ENCODE results near the gene MCL1.
"Not testable (repeated sequence)": the region's sequence is repeated elsewhere in the genome, so short reads cannot be mapped to it uniquely, and the experiment has no call there.

MCL1 gene

GRCh38 chr1:150601540-150601939, 22.1 kb upstream of the MCL1 start:
- no peak for DNase-seq

- DNase-seq: not testable (repeated sequence)
These were observed 18.9 kb upstream of the MCL1 start for GRCh38 chr1:150598346-150598745.

GRCh38 chr1:150596976-150597375, 17.6 kb upstream of the MCL1 start:
- no peak for DNase-seq

DNA sequence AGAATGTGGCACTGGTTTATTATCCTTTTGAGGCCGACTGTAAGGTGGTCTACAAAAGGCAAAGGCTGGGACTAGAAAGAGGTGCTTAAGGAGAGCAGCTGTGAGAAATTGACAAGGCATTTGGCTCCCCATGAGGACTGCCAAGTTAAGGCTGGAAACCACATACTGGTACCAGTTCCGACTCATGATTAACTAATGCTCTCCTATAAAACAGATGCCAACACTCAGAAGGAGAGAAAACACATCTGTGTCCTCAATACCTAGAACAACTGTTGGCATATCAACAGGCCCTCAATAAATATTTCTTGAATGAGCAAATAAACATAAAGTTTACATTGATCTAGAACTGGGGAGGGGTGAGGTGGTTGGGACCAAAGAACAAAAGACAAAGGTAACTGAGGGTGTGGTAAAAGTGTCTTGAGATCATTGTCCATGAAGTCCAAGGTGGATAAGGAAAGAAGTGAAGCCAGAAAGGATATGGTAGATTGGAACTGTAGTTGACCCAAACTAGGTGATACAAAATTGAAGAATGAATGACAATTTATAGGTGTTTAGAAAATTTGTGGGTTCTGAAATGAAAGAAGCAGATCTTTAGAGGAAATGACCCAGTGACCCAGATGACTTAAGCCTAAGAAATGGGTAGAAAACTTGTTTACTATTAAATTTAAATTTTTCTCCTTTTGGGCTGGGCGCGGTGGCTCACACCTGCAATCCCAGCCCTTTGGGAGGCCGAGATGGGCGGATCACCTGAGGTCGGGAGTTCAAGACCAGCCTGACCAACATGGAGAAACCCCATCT, 16.9 kb upstream of the MCL1 start:
- DNase-seq: no peak

- no peak for DNase-seq
These were observed 3.0 kb upstream of the MCL1 start for GRCh38 chr1:150582371-150582770.

- DNase-seq: not testable (repeated sequence)
These were observed 2.6 kb upstream of the MCL1 start for GRCh38 chr1:150581962-150582361.

- not testable (repeated sequence) for DNase-seq
These were observed 2.0 kb upstream of the MCL1 start for GRCh38 chr1:150581437-150581836.

- not testable (repeated sequence) for DNase-seq
These were observed 1.6 kb upstream of the MCL1 start for GRCh38 chr1:150580966-150581365.

DNA sequence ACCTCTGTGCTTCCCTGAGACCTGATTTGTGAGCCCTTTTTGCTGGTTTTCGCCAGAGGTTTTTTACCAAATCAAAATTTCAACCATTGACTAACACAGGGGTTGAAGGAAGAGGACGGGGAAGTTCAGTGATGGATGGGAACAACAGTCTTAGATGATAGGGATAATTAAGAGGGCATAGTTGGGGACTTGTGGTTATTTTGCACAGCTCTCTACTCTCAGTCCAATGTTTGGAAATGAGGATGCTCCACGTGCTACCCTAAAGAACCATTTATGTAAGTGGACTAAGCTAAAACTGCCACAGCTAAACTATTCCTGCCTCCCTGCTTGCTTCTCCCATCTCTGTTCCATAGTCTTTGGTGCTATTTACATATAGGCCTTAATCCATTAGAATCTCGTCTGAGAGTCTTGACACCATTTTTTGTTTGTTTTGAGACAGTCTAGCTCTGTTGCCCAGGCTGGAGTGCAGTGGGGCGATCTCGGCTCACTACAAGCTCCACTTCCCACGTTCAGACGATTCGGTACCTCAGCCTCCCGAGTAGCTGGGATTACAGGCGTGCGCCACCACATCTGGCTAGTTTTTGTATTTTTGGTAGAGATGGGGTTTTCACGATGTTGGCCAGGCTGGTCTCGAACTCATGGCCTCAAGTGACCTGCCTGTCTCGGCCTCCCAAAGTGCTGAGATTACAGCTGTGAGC, 684 bp upstream of the MCL1 start:
- no peak for DNase-seq

- peak; percentile 81 for DNase-seq
These were observed 919 bp downstream of the MCL1 start for GRCh38 chr1:150578272-150579109.

DNA sequence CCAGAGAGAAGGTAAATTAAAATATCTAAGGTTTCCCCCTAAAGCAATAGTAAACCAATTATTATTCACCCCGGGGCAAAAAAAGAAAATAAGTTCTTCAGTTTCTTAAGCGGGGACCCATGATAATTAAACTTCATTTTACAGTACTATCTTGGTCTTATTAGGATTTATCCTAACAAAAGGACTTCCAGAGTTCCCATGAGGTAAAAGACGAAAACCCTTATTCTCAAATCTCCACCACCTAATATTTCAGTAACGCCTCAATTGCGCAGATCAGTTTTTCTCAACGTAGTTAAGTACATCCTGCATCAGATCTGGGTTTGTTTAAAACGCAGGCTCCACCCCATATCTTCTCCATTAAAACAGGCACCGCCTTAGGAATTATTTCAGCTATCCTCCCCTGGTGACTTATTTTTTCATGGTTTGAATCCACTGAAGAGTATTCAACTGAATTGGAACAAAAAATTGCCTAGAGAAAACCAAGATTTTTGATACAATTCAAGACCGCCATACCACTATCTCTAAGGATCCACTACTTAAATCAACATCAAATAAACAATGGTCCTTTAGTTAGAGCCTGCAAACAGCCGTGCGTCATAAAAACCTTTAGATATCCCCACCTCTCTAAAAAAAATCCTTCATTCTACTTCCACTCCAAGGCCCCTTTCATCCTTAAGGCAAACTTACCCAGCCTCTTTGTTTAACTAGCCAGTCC, 1.7 kb downstream of the MCL1 start:
- DNase-seq: no peak

- no peak for DNase-seq
These were observed 2.4 kb downstream of the MCL1 start for GRCh38 chr1:150576794-150577556.

- no peak for DNase-seq
These were observed 3.1 kb downstream of the MCL1 start for GRCh38 chr1:150576367-150576711.

- no peak for DNase-seq
These were observed 3.7 kb downstream of the MCL1 start for GRCh38 chr1:150575518-150576366.

GRCh38 chr1:150575072-150575489, 4.3 kb downstream of the MCL1 start:
- no peak for DNase-seq

GRCh38 chr1:150574260-150575071, 4.9 kb downstream of the MCL1 start:
- DNase-seq: no peak

GRCh38 chr1:150573648-150574071, 5.8 kb downstream of the MCL1 start:
- not testable (repeated sequence) for DNase-seq

DNA sequence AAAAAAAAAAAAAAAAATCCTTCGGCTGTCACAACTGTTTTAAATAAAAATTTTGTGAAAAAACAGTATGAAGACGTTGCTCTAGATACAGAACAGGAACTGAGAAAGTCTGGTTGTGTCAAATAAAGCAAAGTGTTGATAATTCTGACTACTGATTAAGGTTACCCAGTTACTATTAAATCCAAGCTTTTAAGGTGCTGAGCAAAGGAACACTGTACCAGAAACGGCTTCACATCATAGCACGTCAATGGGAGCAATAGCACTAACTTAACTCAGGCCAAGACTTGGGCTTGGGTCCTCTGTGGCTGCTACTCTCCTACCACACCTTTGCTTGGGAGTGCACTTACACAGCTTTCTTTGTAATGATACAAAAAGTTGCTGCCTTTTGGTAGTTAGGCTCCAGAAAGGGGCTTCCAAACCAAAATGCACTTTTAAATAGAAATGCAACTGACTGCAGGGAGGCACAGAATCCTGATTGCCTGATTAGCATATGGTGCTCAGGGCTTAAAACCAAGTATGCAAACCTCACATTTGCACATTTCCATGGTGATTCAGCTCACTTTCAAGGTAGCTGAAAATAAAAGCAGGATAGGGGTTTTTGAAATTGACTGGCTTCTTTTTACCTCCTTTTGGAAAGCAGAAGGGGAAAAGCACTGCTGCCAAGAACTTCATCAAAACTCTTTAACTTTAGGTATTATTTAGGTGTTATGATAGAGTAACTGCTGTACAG, 6.3 kb downstream of the MCL1 start:
- DNase-seq: no peak

- no peak for DNase-seq
These were observed 10.8 kb downstream of the MCL1 start for GRCh38 chr1:150568594-150568966.

Data from NCI-H2227 treated with DMSO at 0.1 percent for 48 hours (cell line).